Calu3 (cell line): ENCODE measurements around the gene CAPZA2. TPM values are rescaled to one million over a fixed set of nuclear protein-coding genes. Genes with fewer than 3 reads are reported as not detected.
"Not testable (repeated sequence)": the region's sequence is repeated elsewhere in the genome, so short reads cannot be mapped to it uniquely, and the experiment has no call there.

Experiments
- BruUV-seq: library from RNA; stranded (reverse); fragments of 400-500 nt; replicated peaks from 2 replicates; lab custom pipeline; 2021; lab: Mats Ljungman, UMichigan
- CTCF ChIA-PET: fragments of 300-600 bp; sonication (Branson Sonifier 250); formaldehyde crosslinking; loops from one replicate; lab custom pipeline; 2022; ENCODE audit warnings: antibody characterized with exemption; lab: Charles Lee
- DNase-seq: peaks from one replicate; pipeline ENCODE4 v3.0.0; 2022
- H3K27ac Mint-ChIP-seq: one replicate; pipeline ENCODE4 v1.8.0; 2022; ENCODE audit warnings: mixed read lengths; ENCODE audit not compliant: unreplicated experiment
- H3K27me3 Mint-ChIP-seq: one replicate; pipeline ENCODE4 v1.8.0; 2022; ENCODE audit warnings: mixed read lengths; ENCODE audit not compliant: unreplicated experiment
- H3K36me3 Mint-ChIP-seq: one replicate; pipeline ENCODE4 v1.8.0; 2022; ENCODE audit warnings: mild to moderate bottlenecking, moderate library complexity, mixed read lengths; ENCODE audit not compliant: insufficient read depth, unreplicated experiment
- H3K4me1 Mint-ChIP-seq: one replicate; pipeline ENCODE4 v1.8.0; 2022; ENCODE audit warnings: mild to moderate bottlenecking, low read depth, mixed read lengths; ENCODE audit not compliant: unreplicated experiment
- H3K4me3 Mint-ChIP-seq: one replicate; pipeline ENCODE4 v1.8.0; 2022; ENCODE audit warnings: mild to moderate bottlenecking, low read depth, moderate library complexity, mixed read lengths; ENCODE audit not compliant: unreplicated experiment
- H3K9me3 Mint-ChIP-seq: one replicate; pipeline ENCODE4 v1.8.0; 2022; ENCODE audit warnings: low read depth, mixed read lengths; ENCODE audit not compliant: unreplicated experiment
- intact Hi-C: fragments of 100-400 bp; cut with micrococcal nuclease; formaldehyde crosslinking; loops from one replicate; pipeline ENCODE4 v1.10.0; 2022; ENCODE audit not compliant: unreplicated experiment
- total RNA-seq: library from RNA; stranded (reverse); gene quantifications from 2 replicates; pipeline ENCODE4 v1.2.3, GENCODE V29; 2022
- TF ChIP-seq, protein P1 (sequence below): fragments of 200-600 bp; IDR thresholded peaks from one replicate; pipeline ENCODE4 v1.8.0; 2022; ENCODE audit warnings: antibody characterized with exemption; ENCODE audit not compliant: unreplicated experiment

CAPZA2 gene
- total RNA-seq, 1 experiment from 2014 or later: 209 TPM

- CTCF ChIA-PET: no interaction called here
- H3K27ac Mint-ChIP-seq: no peak overlapping the region
- DNase-seq: no peak
- H3K9me3 Mint-ChIP-seq: no peaks in the 10 kb centered on the region
- TF ChIP-seq, protein P1, sequence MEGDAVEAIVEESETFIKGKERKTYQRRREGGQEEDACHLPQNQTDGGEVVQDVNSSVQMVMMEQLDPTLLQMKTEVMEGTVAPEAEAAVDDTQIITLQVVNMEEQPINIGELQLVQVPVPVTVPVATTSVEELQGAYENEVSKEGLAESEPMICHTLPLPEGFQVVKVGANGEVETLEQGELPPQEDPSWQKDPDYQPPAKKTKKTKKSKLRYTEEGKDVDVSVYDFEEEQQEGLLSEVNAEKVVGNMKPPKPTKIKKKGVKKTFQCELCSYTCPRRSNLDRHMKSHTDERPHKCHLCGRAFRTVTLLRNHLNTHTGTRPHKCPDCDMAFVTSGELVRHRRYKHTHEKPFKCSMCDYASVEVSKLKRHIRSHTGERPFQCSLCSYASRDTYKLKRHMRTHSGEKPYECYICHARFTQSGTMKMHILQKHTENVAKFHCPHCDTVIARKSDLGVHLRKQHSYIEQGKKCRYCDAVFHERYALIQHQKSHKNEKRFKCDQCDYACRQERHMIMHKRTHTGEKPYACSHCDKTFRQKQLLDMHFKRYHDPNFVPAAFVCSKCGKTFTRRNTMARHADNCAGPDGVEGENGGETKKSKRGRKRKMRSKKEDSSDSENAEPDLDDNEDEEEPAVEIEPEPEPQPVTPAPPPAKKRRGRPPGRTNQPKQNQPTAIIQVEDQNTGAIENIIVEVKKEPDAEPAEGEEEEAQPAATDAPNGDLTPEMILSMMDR: no peak
- peaks cover 11% of the 10 kb centered on the region for H3K4me1 Mint-ChIP-seq
- no peaks in the 10 kb centered on the region for H3K27me3 Mint-ChIP-seq
- H3K4me3 Mint-ChIP-seq: no peak overlapping the region
- H3K36me3 Mint-ChIP-seq: no peaks in the 10 kb centered on the region
- intact Hi-C loops: no loop called here
- no TSS peak for BruUV-seq
Measured at GRCh38 chr7:116970238-116970910, 108.0 kb downstream of the CAPZA2 start.

DNA sequence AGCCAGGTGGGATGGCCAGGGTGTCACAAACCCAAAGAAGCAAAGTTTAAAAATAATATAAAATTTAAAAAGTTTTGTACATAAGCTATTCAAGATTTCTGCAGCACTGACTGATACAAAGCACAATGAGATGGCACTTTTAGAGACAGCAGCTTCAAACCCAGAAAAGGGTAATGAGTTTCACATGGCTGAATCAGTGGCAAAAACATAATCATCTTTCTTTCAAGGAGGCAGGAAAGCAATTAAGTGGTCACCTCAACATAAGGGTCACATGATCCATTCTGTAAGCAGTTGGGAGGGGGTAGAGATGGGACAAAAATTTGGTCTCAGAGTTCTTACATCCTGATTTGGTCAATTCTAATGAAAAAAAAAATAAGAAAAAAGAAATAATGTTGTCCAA, 108.8 kb downstream of the CAPZA2 start:
- H3K9me3 Mint-ChIP-seq, BruUV-seq, H3K4me3 Mint-ChIP-seq, H3K27ac Mint-ChIP-seq, DNase-seq, intact Hi-C loops, H3K36me3 Mint-ChIP-seq, H3K27me3 Mint-ChIP-seq: not testable (repeated sequence)
- H3K4me1 Mint-ChIP-seq: peaks cover 11% of the 10 kb centered on the region
- CTCF ChIA-PET: interaction anchor here (0.5 kb wide), 1 partner anchor 32 kb away, joined by 3 read pairs; no protein-coding TSS in a partner anchor

Other genes starting within 250 kb of the CAPZA2 start
- 242 and 249 TPM in 2 replicates for gene MET, start 190.4 kb upstream of the CAPZA2 start, total RNA-seq
- 16.0 and 17.7 TPM in 2 replicates for gene ST7, start 90.9 kb downstream of the CAPZA2 start, total RNA-seq